ENCODE data around the gene PACRG. TPM values are rescaled to one million over a fixed set of nuclear protein-coding genes. Genes with fewer than 3 reads are reported as not detected.

Gene PACRG
- total and polyA plus RNA-seq, 2 donors (not counting 3 experiments of a cell fraction or from before 2014, with no cell fraction given) = 0.08 TPM; not detected in 1

- ChIA-PET CTCF (no interaction called here), POLR2A (no interaction called here)
- Histone ChIP-seq H3K9ac (replicated peaks; ENCODE audit: extremely low read depth, insufficient read depth, low read length) (no peak overlapping the region), H3K4me3 (replicated peaks in 1 of 3; ENCODE audit: insufficient read depth in 1 of 3, low read depth in 1 of 3, low read length in 3 of 3) (no peak overlapping the region), H3K36me3 (ENCODE audit: control insufficient read depth in 2 of 2, extremely low read depth in 1 of 2, insufficient read depth in 2 of 2, low read length in 2 of 2) (no peaks in the 10 kb centered on the region), H3K4me1 (ENCODE audit: control insufficient read depth, extremely low read depth, insufficient read depth, low read length) (peaks cover 25% of the 10 kb centered on the region), H3K9me1 (replicated peaks; ENCODE audit: control insufficient read depth, extremely low read depth, insufficient read depth, low read length) (no peaks in the 10 kb centered on the region), H3K4me2 (ENCODE audit: insufficient read depth, low read length) (no peak overlapping the region), H3K27me3 (ENCODE audit: control insufficient read depth in 2 of 2, insufficient read depth in 2 of 2, low read length in 2 of 2) (no peaks in the 10 kb centered on the region), H4K20me1 (replicated peaks; ENCODE audit: control insufficient read depth, extremely low read depth, insufficient read depth, low read length) (no peaks in the 10 kb centered on the region), H2AFZ (ENCODE audit: low read depth, low read length) (no peak overlapping the region), H3K9me3 (replicated peaks; ENCODE audit: control insufficient read depth, insufficient read depth, low read length) (no peaks in the 10 kb centered on the region), H3K79me2 (ENCODE audit: control insufficient read depth, insufficient read depth, low read length) (no peaks in the 10 kb centered on the region), H3K27ac (ENCODE audit: insufficient read depth, low read depth, low read length) (no peak overlapping the region)
- no TSS peak for BruUV-seq (replicated peaks)
- intact Hi-C loops (cut with micrococcal nuclease) (no loop called here), dilution Hi-C loops (cut with MboI; ENCODE audit: extremely low pct_ligation_motif_present, low sequenced_read_pairs) (no loop called here)
- TF ChIP-seq GATA2 (IDR thresholded peaks at IDR 0.05; ENCODE audit: insufficient read depth, insufficient read length, low read depth, low read length) (no peak), CTCF (IDR thresholded peaks at IDR 0.05; ENCODE audit: extremely low read depth in 1 of 2, insufficient read depth in 1 of 2, low read depth in 1 of 2, low read length in 2 of 2) (no peak), EZH2 (IDR thresholded peaks at IDR 0.05; ENCODE audit: borderline replicate concordance, low read depth, low read length, severe bottlenecking) (no peak), POLR2A (IDR thresholded peaks at IDR 0.05; ENCODE audit: low read depth, low read length) (no peak), POLR2AphosphoS5 (IDR thresholded peaks at IDR 0.05; ENCODE audit: insufficient read depth, low read depth, low read length) (no peak)
- TF ChIP-seq, protein P1, sequence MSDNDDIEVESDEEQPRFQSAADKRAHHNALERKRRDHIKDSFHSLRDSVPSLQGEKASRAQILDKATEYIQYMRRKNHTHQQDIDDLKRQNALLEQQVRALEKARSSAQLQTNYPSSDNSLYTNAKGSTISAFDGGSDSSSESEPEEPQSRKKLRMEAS (IDR thresholded peaks at IDR 0.05; ENCODE audit: insufficient read depth, insufficient read length) = no peak
- no peak for DNase-seq (ENCODE audit: low read depth, low spot score)
- no peak for FAIRE-seq
Observed at GRCh38 chr6:163313566-163313965, 585.8 kb downstream of the PACRG start.

GRCh38 chr6:163313981-163314380, 586.2 kb downstream of the PACRG start:
- H3K4me1 ChIP-seq (ENCODE audit: control insufficient read depth, extremely low read depth, insufficient read depth, low read length) = peaks cover 25% of the 10 kb centered on the region
- H3K4me2 ChIP-seq (ENCODE audit: insufficient read depth, low read length) = no peak overlapping the region
- H4K20me1 ChIP-seq (replicated peaks; ENCODE audit: control insufficient read depth, extremely low read depth, insufficient read depth, low read length) = no peaks in the 10 kb centered on the region
- H3K79me2 ChIP-seq (ENCODE audit: control insufficient read depth, insufficient read depth, low read length) = no peaks in the 10 kb centered on the region
- FAIRE-seq = no peak
- TF ChIP-seq POLR2AphosphoS5 (IDR thresholded peaks at IDR 0.05; ENCODE audit: insufficient read depth, low read depth, low read length) = no peak
- no peak for TF ChIP-seq FOS (IDR thresholded peaks at IDR 0.05; ENCODE audit: borderline replicate concordance, insufficient read depth, low read length)
- TF ChIP-seq, protein P1 (IDR thresholded peaks at IDR 0.05; ENCODE audit: insufficient read depth, insufficient read length) = no peak
- no peak for TF ChIP-seq GATA2 (IDR thresholded peaks at IDR 0.05; ENCODE audit: insufficient read depth, insufficient read length, low read depth, low read length)
- no peak for TF ChIP-seq POLR2A (IDR thresholded peaks at IDR 0.05; ENCODE audit: low read depth, low read length)
- TF ChIP-seq EZH2 (IDR thresholded peaks at IDR 0.05; ENCODE audit: borderline replicate concordance, low read depth, low read length, severe bottlenecking) = no peak
- no peak for TF ChIP-seq MYC (IDR thresholded peaks at IDR 0.05; ENCODE audit: low read depth, low read length)
- H3K9ac ChIP-seq (replicated peaks; ENCODE audit: extremely low read depth, insufficient read depth, low read length) = no peak overlapping the region
- no TSS peak for BruUV-seq (replicated peaks)
- H3K9me3 ChIP-seq (replicated peaks; ENCODE audit: control insufficient read depth, insufficient read depth, low read length) = no peaks in the 10 kb centered on the region
- H3K4me3 ChIP-seq (replicated peaks in 1 of 3; ENCODE audit: insufficient read depth in 1 of 3, low read depth in 1 of 3, low read length in 3 of 3) = no peak overlapping the region
- DNase-seq (ENCODE audit: low read depth, low spot score) = no peak
- intact Hi-C loops (cut with micrococcal nuclease) (no loop called here), dilution Hi-C loops (cut with MboI; ENCODE audit: extremely low pct_ligation_motif_present, low sequenced_read_pairs) (no loop called here)
- H3K27ac ChIP-seq (ENCODE audit: insufficient read depth, low read depth, low read length) = no peak overlapping the region
- CTCF ChIA-PET = no interaction called here
- H3K27me3 ChIP-seq (ENCODE audit: control insufficient read depth in 2 of 2, insufficient read depth in 2 of 2, low read length in 2 of 2) = no peaks in the 10 kb centered on the region
- H3K36me3 ChIP-seq (ENCODE audit: control insufficient read depth in 2 of 2, extremely low read depth in 1 of 2, insufficient read depth in 2 of 2, low read length in 2 of 2) = no peaks in the 10 kb centered on the region
- no peaks in the 10 kb centered on the region for H3K9me1 ChIP-seq (replicated peaks; ENCODE audit: control insufficient read depth, extremely low read depth, insufficient read depth, low read length)
- POLR2A ChIA-PET = no interaction called here
- H2AFZ ChIP-seq (ENCODE audit: low read depth, low read length) = no peak overlapping the region
